Left lung (tissue), 14 donors: ENCODE data around the gene M1AP. TPM values are rescaled to one million over a fixed set of nuclear protein-coding genes. Genes with fewer than 3 reads are reported as not detected.

Source experiments
- ATAC-seq: fragments of 200-7000 bp; cut with Tn5 transposase; one replicate; pipeline ENCODE4 v1.9.1; 2020; ENCODE audit warnings: moderate library complexity
- DNase-seq, 4 donors: peaks; one replicate each; pipeline ENCODE4 v3.0.0-alpha.2; 2013 to 2020
- H3K27ac ChIP-seq, 2 donors: fragments of 200-600 bp; sonication (generic) in 1 of 2; one replicate each; pipeline versions ENCODE4 v1.5.0 to v1.8.0; 2020 to 2021
- H3K27me3 ChIP-seq, 2 donors: fragments of 200-600 bp; sonication (generic) in 1 of 2; one replicate each; pipeline versions ENCODE4 v1.5.0 to v1.8.0; 2020 to 2021
- H3K36me3 ChIP-seq, 2 donors: fragments of 200-600 bp; sonication (generic) in 1 of 2; one replicate each; pipeline versions ENCODE4 v1.5.0 to v1.8.0; 2020 to 2021
- H3K4me1 ChIP-seq, 2 donors: fragments of 200-600 bp; one replicate each; pipeline ENCODE4 v1.8.0; 2021
- H3K4me3 ChIP-seq, 2 donors: fragments of 200-600 bp; sonication (generic) in 1 of 2; one replicate each; pipeline versions ENCODE4 v1.5.0 to v1.8.0; 2020 to 2021; ENCODE audit warnings: mild to moderate bottlenecking in 1 of 2
- H3K9me3 ChIP-seq, 2 donors: fragments of 200-600 bp; sonication (generic) in 1 of 2; one replicate each; pipeline versions ENCODE4 v1.5.0 to v1.8.0; 2020 to 2021
- CTCF ChIP-seq, 2 donors: fragments of 200-600 bp; sonication (generic) in 1 of 2; IDR thresholded peaks; one replicate each; pipeline versions ENCODE4 v1.5.0 to v1.8.0; 2021; ENCODE audit warnings: antibody characterized with exemption in 2 of 2
- intact Hi-C, 2 donors: fragments of 100-400 bp; cut with DNase I; formaldehyde crosslinking; loops; one replicate each; pipeline versions ENCODE4 v1.11.2 to v1.14.2; 2022
- long read RNA-seq, 12 donors: library from polyadenylated mRNA in 2 of 12; unstranded in 2 of 12; transcript quantifications; one replicate each; pipeline ENCODE4 v2.0.0 and lab custom pipeline, GENCODE V29; 2019 to 2026
- polyA plus RNA-seq, 6 donors: library from polyadenylated mRNA; unstranded; fragments of 120-200 nt; gene quantifications; one replicate each; pipeline ENCODE4 v1.2.1, GENCODE V29; 2013; ENCODE audit not compliant: insufficient read length in 6 of 6
- total RNA-seq, 2 donors: library from RNA; stranded (reverse); fragmentation: NEBNext Ultra II Directional; extraction: Animal tissue kit (Norgen Biotek cat#: 25700); gene quantifications; one replicate each; pipeline ENCODE4 v1.2.1, GENCODE V29; 2021
- donor health status: DM: no; HTN: yes; CAD: no.
- donor health status: DM: no; HTN: no; CAD: no.

The M1AP gene
- total RNA-seq (1 to 10 TPM in 1 of 2 donors, under 1 TPM in 1; 0.47 to 1.1 TPM), polyA plus RNA-seq (1 to 10 TPM in 1 of 6 donors, under 1 TPM in 5; 0.14 to 1.0 (median 0.23) TPM)
- long read RNA-seq, donor 1, result 0 reads
- long read RNA-seq, donor 2, result 0 reads
- long read RNA-seq, donor 3, result 0 reads
- long read RNA-seq, donor 4, result 0 reads
- long read RNA-seq, donor 5, result 0 reads
- long read RNA-seq, donor 6, result 0 reads
- long read RNA-seq, donor 7, result 0 reads
- long read RNA-seq, donor 8, result 0 reads
- long read RNA-seq, donor 9, result 0 reads
- long read RNA-seq, donor 10, result 0 reads
- long read RNA-seq, donor 11, result 0 reads
- long read RNA-seq, donor 12, result 0 reads

GRCh38 chr2:74648009-74648443, at the start of gene M1AP:
Gene M1AP, minus strand, starts transcription at chr2:74648330. Its CDS starts 8,055 bp downstream, at chr2:74640275.
- intact Hi-C loops, result no loop called here
- DNase-seq (peak in 2 of 4 donors; percentile 4 to 76), ATAC-seq (no peak)
- TF ChIP-seq CTCF (IDR thresholded peaks at IDR 0.05), result no peak
- peaks cover 0 to 5% of the 10 kb centered on the region in 2 donors for H3K4me1 ChIP-seq
- no peaks in the 10 kb centered on the region for H3K9me3 ChIP-seq
- peaks cover 5 to 38% of the 10 kb centered on the region in 2 donors for H3K27me3 ChIP-seq
- no peaks in the 10 kb centered on the region for H3K36me3 ChIP-seq
- H3K27ac ChIP-seq, result no peak within 1 kb of the TSS
- no peak within 1 kb of the TSS for H3K4me3 ChIP-seq

- TF ChIP-seq CTCF (IDR thresholded peaks at IDR 0.05), result no peak
These were observed 48.7 kb upstream of the M1AP start for GRCh38 chr2:74696829-74697228.

GRCh38 chr2:74695663-74696062, 47.5 kb upstream of the M1AP start:
- no peaks in the 10 kb centered on the region for H3K27me3 ChIP-seq
- ATAC-seq (no peak), DNase-seq (no peak)
- TF ChIP-seq CTCF (IDR thresholded peaks at IDR 0.05), result no peak
- no peaks in the 10 kb centered on the region for H3K36me3 ChIP-seq
- no peaks in the 10 kb centered on the region for H3K9me3 ChIP-seq
- H3K4me1 ChIP-seq, result peaks cover 0 to 20% of the 10 kb centered on the region in 2 donors
- intact Hi-C loops, result no loop called here
- no peak overlapping the region for H3K27ac ChIP-seq
- no peak overlapping the region for H3K4me3 ChIP-seq

More at GRCh38 chr2:74696829-74697228, 48.7 kb upstream of the M1AP start:
- Histone ChIP-seq H3K36me3 (no peaks in the 10 kb centered on the region), H3K4me1 (peaks cover 0 to 17% of the 10 kb centered on the region in 2 donors), H3K27ac (no peak overlapping the region), H3K9me3 (no peaks in the 10 kb centered on the region), H3K27me3 (no peaks in the 10 kb centered on the region), H3K4me3 (no peak overlapping the region)
- DNase-seq (no peak), ATAC-seq (no peak)
- intact Hi-C loops, result no loop called here

GRCh38 chr2:74694281-74694680, 46.2 kb upstream of the M1AP start:
- intact Hi-C loops, result loop anchor here in 1 of 2 donors (5.0 kb wide), 1 partner anchor 183 kb away; no protein-coding TSS in a partner anchor
- no peak overlapping the region for H3K4me3 ChIP-seq
- no peaks in the 10 kb centered on the region for H3K9me3 ChIP-seq
- no peaks in the 10 kb centered on the region for H3K36me3 ChIP-seq
- ATAC-seq (no peak), DNase-seq (no peak)
- peak overlapping the region in 1 of 2 donors; percentile 0 for H3K27ac ChIP-seq
- TF ChIP-seq CTCF (IDR thresholded peaks at IDR 0.05), result no peak
- peaks cover 0 to 23% of the 10 kb centered on the region in 2 donors for H3K4me1 ChIP-seq
- no peaks in the 10 kb centered on the region for H3K27me3 ChIP-seq

GRCh38 chr2:74693668-74694067, 45.5 kb upstream of the M1AP start:
- ATAC-seq (no peak), DNase-seq (no peak)
- Histone ChIP-seq H3K4me1 (peaks cover 0 to 23% of the 10 kb centered on the region in 2 donors), H3K27me3 (no peaks in the 10 kb centered on the region), H3K9me3 (no peaks in the 10 kb centered on the region), H3K36me3 (no peaks in the 10 kb centered on the region), H3K27ac (no peak overlapping the region), H3K4me3 (no peak overlapping the region)
- no peak for TF ChIP-seq CTCF (IDR thresholded peaks at IDR 0.05)
- intact Hi-C loops, result loop anchor here in 1 of 2 donors (5.0 kb wide), 1 partner anchor 184 kb away; no protein-coding TSS in a partner anchor
